ENCODE results near the gene MN1. TPM values are rescaled to one million over a fixed set of nuclear protein-coding genes. Genes with fewer than 3 reads are reported as not detected.

MN1 gene
- total RNA-seq, 1 experiment from 2014 or later: 2.8 TPM

DNA sequence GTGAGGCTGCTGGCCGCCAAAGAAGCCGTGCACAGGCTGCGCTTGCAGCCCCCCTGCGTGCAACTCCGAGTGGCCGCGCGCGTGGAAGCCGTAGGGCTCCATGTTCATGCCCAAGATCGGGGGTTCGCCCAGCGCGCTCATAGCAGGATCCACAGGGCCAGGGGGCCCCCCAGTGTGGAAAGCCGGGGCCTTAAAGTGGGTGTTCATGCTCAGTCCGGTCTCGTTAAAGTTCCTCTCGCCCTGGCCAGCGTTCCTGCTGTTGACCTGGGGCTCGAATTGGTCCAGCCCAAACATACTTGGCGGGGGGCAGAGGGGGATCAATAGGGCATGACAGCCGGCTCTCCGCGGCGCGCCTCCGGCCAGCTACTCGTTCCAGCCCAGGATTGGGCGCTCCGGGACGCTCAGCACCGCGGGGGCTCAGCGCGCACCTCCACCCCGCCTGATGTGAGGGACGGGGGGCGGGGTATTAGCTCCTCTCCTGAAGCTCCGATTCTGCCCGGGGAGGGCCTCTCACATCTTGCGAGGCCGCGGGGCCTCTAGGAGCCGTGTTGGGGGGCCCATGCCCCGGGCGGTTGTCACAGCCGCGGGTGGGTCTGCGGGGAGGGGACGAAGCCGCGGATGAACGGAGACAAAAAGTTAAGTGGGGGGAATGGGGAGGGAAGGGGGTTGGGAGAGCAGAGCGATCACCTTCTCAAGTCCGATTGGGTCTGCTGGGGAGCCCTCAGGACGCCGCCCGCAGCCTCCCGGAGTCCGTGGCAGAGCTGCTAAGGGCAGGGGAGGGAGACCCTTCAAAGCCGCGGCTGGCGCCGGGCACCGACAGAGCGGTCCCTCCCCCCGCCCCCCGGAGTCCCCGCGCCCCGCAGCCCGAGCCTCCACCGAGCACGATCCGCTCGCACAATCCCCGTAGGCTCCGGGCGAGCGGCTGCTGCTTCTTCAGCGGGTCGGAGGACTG lies 1.0 kb downstream of the MN1 start:
- peak; percentile 42 for DNase-seq (ENCODE audit: low read depth)

GRCh38 chr22:27799827-27800249 lies 1.7 kb downstream of the MN1 start:
- peak; percentile 54 for DNase-seq (ENCODE audit: low read depth)

DNA sequence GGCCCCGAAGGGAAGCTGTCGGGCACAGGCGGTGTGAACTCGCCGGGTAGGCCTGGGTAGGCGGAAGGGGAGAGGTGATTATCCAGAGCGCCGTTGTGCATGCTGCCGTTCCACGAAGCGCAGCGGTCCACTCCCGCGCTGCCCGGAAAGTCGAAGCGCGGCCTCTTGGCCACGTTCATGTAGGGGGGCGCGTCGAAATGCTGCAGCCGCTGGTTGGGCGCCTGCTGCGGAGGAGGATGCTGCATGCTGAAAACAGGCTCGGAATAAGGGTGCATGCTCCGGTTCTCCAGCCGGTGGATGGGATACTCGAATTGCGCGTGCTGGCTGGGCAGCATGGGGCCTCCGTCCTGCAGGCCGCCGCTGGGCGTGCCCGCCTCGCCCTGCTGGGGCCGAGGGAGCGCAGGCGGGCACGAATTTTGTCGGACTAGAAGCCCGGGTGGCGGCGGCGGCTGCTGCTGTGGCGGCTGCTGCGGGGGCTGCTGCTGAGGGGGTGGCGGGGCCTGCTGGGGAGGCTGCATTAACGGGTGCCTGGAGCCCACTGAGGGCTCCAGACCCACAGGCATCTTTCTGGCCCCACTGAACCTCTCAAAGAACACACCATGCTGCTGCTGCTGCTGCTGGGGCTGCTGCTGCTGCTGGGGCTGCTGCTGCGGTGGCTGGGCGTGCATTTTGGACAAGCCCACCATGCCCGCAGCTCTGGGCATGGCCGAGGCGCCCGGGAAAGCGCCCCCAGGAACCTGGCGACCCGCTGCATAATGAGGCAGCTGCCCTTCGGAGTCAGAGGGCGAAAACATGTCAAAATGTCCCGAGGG lies 2.3 kb downstream of the MN1 start:
- no peak for DNase-seq (ENCODE audit: low read depth)

DNA sequence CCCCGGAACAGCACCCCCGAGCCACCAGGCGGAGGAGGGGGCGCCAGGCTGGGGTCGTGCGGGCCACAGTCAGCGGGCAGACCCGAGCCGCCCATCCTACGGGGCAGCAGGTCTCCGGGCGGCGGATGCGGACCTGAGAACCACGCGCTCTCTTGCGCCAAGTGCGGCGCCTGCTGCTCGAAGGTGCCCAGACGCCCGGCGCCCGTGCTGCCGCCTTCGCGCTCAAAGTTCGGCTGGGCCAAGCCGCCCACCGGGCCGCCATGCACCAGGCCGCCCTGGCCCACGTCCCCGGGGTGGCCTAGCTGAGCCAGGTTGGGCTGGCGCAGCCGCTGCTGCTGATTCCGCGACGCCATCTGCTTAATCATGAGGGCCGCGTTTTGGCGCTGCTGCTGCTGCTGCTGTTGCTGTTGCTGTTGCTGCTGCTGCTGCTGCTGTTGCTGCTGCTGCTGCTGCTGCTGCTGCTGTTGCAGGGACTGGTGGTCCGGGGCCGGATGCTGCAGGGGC lies 3.0 kb downstream of the MN1 start:
- DNase-seq (ENCODE audit: low read depth): no peak

DNA sequence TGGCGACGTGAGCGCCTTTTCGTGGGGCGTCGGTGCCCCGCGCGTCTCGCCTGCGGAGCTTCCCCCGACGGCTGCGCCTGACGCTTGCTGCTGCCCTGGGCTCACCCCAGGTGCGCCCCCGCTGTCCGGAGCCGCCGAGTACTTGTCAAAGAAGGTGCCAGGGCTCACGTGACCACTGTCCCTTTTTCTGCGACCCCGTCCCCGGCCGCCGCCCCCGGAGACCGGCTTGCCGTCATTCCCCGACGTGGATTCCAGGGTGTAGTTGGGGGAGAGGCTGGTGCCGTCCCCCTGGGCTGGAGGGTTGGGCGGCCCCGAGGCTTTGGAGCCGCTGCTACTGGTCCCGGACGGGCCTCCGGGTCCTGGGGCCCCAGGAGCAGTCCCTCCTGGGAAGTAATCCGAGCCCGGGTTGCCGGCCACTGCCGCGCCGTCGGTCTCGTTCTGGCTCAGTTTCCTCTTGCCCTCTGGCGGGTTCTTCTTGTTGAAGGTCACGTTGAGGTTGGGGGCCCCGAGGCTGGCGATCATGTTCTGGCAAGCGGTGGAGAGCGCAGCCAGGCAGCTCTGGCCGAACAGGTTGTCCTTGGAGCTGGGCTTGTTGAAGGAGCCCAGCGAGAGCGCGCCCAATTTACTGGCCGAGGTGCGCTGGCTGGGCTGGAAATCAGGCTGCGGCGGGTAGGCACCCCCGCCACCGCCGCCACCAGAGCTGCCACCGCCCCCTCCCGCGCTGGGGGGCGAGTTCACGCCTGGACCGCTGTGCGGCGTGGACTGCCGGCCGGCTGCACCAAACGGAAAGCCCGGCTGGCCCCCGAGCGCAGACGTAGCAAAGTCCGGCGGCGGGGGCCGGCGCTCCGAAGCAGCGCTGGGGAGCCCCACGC lies 3.8 kb downstream of the MN1 start:
- DNase-seq (ENCODE audit: low read depth): no peak

DNA sequence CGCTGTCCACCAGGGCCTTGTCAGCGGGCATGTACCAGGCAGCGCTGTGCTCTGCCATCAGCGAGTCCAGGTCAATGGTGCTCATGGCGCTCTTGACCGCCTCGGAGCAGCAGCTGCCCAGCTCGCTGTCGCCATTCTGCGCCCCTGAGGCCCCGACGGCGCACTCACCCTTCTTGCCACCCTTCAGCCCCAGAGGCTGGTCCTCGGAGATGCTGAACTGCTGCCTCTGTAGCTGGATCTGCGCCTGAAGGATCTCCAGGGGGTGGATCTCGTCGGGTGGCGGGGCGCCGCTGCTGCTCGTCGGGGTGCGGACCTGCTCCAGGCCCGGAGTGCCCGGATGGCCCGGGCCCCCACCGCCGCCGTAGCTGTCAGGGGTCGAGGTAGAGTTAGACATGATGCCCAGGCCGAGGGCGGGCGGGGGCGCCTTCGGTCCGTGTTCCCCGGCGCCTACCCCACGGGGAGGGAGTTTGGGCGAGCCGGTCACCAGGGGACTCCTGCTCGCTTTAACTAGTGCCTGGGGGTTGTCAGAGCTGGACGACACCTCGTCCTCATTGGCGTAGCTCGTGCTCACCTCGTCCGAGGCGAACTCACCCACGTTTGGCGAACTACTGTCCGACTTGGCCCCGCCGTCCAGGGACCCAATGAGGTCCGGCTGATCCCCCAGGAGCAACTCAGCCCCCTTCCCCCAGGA lies 4.6 kb downstream of the MN1 start:
- no peak for DNase-seq (ENCODE audit: low read depth)

DNA sequence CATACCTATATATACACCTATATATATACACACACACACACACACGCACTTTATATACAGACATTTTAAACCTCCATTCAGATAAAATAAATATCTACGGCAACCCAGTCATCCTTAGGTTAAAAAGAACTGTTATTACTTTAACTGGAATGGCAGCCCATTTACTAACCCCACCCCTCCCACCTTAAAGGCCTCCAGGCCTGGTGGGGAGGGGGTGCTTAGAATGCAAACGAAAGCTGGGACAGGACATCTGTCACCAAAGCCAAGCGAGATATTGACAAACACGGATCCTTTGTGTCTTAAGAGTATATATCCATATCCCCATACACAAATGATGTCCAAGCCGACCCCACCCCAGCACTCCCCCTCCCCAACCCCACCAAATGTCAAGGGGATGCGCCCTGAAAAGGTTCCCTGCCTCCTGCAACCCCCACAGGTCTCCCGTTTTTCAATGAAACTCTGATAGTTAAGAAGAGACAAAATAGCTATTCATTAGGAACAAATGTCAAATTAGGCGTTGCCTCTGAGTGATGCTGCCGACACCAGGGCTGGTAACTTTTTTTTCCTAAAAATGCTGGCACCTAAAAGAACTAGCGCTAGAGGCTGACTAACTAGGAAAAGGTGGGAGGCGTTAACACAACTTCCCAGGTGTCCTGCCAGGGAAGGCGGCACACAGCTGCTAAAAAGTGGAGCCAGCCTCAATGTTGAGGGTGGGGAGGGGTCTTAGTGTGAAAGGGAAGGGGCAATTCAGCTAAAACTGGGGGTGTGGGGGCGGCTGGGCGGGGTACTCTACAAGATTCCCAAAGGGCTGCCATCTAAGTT lies 5.6 kb downstream of the MN1 start:
- DNase-seq (ENCODE audit: low read depth): no peak

DNA sequence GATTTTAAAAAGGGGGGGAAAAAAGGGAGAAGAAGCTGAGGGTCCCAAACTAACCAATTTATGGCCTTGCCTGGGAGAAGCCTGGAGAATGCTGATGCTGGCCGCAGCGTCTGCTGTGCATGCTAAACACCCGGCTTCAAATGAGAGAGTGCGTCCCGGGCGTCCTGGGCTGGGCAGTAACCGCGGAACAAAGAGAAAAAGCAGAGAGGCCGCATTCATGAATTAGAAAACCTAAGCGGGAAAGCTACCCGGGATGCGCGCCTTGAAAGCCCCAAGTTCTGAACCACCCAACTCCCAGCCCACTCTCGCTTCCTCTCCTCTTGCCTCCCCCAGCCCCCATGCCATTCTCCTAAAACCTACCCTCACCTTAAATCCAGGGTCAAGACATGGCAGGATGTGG lies 6.5 kb downstream of the MN1 start:
- DNase-seq (ENCODE audit: low read depth): no peak

GRCh38 chr22:27794226-27794625 lies 7.3 kb downstream of the MN1 start:
- DNase-seq (ENCODE audit: low read depth): no peak

DNA sequence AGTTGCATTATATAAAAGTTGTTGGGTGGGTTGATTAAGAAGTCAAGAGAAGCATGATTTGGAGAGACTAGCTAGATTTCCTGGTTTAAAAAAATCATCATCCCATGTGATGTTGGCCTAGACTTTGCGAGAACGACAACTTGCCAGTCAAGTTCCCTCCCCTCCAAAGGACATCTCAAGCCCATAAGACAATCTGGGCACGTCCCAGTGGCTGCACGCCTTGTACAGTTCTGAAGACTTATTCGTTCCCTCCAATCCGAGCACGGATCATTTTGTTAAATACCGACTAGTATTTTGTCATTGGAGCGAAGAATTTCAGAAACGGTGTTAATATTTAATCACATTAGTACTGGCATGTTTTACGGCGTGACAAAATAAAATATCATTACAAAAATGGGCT lies 8.0 kb downstream of the MN1 start:
- no peak for DNase-seq (ENCODE audit: low read depth)

DNA sequence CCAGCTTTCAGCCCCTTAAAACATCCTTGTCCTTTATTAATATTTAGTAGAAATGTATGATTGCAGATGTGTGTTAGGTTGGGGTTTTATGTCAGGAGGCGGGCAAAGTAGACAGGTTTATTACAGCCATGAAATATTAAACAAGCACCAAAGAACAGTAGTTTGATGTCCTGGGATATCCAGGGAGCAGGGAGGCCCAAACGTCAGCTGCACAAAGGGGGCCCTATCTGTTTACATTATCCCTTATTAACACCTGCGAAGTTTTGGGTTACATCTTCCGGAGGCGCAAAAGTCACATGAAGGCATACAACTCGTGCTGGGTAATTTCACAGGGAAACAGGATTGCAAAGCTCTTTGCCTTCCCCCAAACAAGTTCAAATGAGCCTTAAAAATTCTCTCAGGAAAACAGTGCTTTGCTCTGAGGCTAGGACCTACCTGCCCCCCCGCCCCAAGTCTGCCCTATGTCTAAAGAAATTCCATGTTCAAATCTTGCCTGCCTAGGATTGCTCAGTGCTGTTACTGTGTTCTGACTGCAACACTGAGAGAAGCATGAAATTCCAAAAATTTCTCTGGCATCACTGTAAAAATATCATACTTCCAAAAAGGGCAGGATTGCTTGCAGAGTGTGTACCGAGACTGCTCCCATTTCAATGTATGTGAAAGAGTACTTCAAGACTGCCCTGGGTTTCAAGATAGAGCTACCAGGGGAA lies 8.9 kb downstream of the MN1 start:
- no peak for DNase-seq (ENCODE audit: low read depth)

DNA sequence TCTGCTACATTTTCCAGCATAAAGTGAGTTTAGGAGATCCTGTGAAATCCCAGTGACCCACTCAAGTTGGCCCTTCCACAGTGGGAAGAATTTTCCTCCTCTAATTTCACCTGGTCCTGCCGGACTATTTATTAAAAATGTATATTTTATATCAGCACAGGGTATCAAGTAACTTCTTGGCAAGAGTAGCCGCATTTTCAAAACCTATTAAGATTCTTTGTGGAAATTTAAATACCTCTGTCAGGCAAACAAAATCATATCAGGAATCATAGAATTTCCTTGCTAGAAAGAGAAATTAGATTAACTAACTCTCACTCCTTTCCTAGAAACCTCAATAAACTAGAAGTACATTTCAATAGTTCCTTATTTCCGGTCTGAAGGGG lies 9.7 kb downstream of the MN1 start:
- no peak for DNase-seq (ENCODE audit: low read depth)

DNA sequence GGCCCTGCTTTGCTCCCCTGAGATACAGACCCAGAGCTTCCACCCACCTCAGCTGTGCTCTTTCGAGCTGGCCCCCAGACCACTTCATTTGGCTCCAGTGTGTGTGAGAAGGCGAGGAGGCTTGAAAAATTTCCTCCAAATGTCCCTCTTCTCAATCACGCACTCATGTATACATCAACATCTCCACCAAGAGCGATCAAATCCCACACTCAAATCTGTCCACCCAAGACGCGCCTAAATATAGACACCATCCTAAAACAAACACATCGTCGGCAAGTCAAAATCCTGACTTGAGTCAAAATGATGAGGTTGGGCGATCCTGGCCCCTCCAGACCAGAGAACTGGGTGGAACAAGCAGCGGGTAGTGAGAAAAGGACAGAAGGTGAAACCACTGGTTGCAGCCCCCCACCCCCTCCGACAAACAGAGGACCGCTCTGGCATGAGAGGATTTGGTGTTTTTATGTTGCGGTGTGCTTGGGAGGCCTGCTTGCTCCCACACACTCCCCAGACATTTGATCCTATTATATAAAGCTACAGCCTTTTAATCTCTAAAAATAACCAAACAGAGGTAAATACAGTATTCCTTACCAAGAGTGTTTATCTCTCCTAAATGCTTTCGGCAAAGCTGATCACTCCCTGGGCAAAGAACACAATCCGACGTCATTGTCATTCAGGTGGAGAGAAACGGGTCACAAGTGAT lies 10.2 kb downstream of the MN1 start:
- DNase-seq (ENCODE audit: low read depth): no peak

DNA sequence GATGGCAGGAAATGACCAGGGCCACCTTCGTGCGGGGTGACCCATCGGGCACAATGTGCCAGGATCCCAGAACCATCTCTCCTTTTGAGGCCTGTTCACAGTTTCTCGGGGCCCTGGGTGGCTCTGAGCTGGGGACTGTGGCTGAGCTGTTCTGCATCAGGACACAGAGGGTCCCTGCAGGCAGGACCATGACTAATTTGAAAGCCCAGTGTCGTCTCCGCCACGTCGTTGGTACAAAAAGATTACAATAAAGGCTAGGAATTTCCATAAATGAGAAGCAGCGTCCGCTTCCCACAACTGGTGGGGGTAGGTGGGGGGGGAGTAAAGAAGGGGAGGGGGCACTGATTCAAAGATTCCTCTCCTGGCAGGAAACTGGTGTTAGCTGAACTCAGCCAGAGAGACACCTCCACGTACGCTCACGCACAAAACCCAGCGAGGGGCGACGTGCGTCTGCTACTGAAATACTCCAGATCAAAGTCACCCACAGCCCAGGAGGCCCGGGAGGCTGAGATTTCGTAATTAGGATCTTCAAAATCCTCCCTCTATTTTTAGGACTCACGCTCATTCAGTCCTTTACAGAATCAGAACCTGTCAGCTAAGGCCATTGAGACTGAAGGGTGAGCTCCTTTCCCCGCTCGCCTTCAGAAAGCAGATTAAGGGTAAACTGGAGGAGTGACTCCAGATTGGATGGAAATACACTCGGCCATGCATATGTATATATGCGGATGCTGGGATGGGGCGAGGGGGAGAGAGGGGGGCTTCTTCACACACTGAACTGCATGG lies 11.0 kb downstream of the MN1 start:
- no peak for DNase-seq (ENCODE audit: low read depth)

DNA sequence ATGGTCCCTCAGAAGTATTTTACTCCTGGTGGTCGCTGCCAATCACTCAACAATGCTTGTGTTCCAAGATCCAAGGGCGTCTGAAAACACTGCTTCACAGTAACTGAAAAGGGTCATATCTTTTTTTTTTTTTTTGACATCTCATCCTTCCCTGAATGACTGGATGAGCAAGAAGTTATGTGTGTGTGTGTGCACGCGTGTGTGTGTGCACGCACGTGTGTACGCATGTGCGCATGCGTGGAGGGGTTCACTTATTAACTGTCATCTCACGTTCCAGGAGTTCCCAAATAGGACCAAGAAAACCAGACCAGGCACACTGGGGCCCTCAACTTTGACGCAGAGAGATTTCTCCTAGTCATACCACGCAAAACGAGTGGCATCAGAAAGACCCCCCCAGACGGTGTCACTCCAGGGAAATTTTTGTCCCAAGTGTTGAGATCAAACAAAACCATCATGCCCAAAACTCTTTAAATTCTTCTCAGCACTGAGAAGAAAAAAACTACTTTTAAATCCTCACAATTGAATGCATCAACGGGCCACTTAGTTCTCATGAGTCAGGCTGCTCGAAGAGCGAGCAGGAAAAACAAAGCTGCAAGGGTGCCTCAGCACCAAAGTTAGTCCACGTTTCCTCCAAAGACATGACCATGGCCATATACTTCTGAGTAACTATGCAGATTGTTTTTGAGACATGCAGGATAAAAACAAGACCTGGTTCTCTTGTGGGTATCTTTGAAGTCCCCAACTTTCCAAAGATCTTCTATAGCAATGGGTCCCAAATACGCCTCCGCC lies 12.9 kb downstream of the MN1 start:
- DNase-seq (ENCODE audit: low read depth): no peak

GRCh38 chr22:27786965-27787364 lies 14.6 kb downstream of the MN1 start:
- DNase-seq (ENCODE audit: low read depth): no peak

DNA sequence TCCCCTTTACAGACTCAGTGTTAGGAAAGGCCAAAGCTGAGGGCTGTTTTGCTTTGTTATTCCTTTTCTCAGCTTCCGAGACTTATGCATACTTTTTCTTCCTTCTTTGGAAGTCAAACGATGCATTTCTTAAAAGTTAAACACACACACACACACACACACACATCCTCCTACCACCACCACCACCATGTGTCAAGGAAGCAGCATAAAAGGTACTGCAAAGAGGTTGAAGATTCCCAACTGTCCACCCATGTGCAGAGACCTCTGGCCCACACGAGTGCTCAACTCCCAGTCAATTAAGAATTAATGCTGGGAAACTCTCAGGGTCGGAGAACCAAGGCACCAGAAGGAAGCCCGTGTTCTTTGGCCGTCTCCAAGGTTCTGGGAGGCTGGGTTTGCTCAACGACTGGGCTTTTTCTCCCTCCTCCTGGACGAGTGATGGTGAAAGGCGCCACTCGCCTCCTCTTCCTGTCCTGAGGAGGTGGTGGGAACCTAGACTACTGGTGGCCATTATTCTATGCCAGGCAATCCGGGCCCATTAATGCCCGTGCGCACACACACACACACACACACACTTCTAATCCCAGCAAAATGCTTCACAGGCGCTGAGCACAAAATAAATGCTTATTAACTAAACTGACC lies 15.1 kb downstream of the MN1 start:
- DNase-seq (ENCODE audit: low read depth): no peak

Measured in M059J (cell line).